Mesenchymal stem cell (in vitro differentiated cells and primary cell): Measurements from ENCODE around the gene AOC1.

Source experiments
- DNase-seq: peaks from one replicate; pipeline ENCODE4 v3.0.0-alpha.2; 2013
- H2AFZ ChIP-seq: one replicate; pipeline ENCODE4 v1.6.1; 2013; ENCODE audit warnings: low read depth, mild to moderate bottlenecking, control low read depth, inconsistent platforms, low read length, moderate library complexity
- H2AK5ac ChIP-seq: 2 replicates; pipeline ENCODE4 v1.6.1; 2013; ENCODE audit warnings: low read length, moderate library complexity, mild to moderate bottlenecking, inconsistent platforms; ENCODE audit not compliant: severe bottlenecking
- H2BK120ac ChIP-seq: one replicate; pipeline ENCODE4 v1.6.1; 2013; ENCODE audit warnings: low read depth, mild to moderate bottlenecking, inconsistent platforms, low read length, moderate library complexity
- H2BK12ac ChIP-seq, 2 experiments: one replicate each; pipeline ENCODE4 v1.6.1; 2013; ENCODE audit warnings: inconsistent platforms in 2 of 2, low read length in 2 of 2, mild to moderate bottlenecking in 2 of 2, moderate library complexity in 2 of 2, control low read depth in 1 of 2
- H2BK15ac ChIP-seq: one replicate; pipeline ENCODE4 v1.6.1; 2013; ENCODE audit warnings: mild to moderate bottlenecking, low read depth, inconsistent platforms; ENCODE audit not compliant: poor library complexity, severe bottlenecking
- H2BK5ac ChIP-seq: 2 replicates; pipeline ENCODE4 v1.6.1; 2013; ENCODE audit warnings: low read depth, mild to moderate bottlenecking, low read length, control low read depth, inconsistent platforms; ENCODE audit not compliant: poor library complexity, severe bottlenecking
- H3K14ac ChIP-seq, 2 experiments: one replicate each; pipeline ENCODE4 v1.6.1; 2013; ENCODE audit warnings: inconsistent platforms in 2 of 2, low read length in 2 of 2, control low read depth in 1 of 2, mild to moderate bottlenecking in 1 of 2, moderate library complexity in 1 of 2
- H3K18ac ChIP-seq, 2 experiments: one replicate each; pipeline ENCODE4 v1.6.1; 2013; ENCODE audit warnings: inconsistent platforms in 2 of 2, low read length in 2 of 2, control low read depth in 1 of 2, low read depth in 1 of 2, mild to moderate bottlenecking in 1 of 2
- H3K23ac ChIP-seq, 2 experiments: one replicate each; pipeline ENCODE4 v1.6.1; 2013; ENCODE audit warnings: inconsistent platforms in 2 of 2, low read length in 2 of 2, mild to moderate bottlenecking in 2 of 2, moderate library complexity in 2 of 2, control low read depth in 1 of 2
- H3K27ac ChIP-seq: 2 replicates; pipeline ENCODE4 v1.5.1; 2013; ENCODE audit warnings: mild to moderate bottlenecking, moderate library complexity, low read length, control low read depth, inconsistent platforms; ENCODE audit not compliant: poor library complexity, severe bottlenecking
- H3K27me3 ChIP-seq, 2 experiments: 2 replicates each; pipeline versions ENCODE4 v1.6.1 to v1.7.0; 2013; ENCODE audit warnings: low read length in 2 of 2, mild to moderate bottlenecking in 2 of 2, moderate library complexity in 2 of 2, control low read depth in 1 of 2, inconsistent platforms in 1 of 2; ENCODE audit not compliant: control insufficient read depth in 1 of 2, insufficient read depth in 1 of 2
- H3K36me3 ChIP-seq, 2 experiments: 2 replicates each; pipeline versions ENCODE4 v1.6.1 to v1.7.0; 2013; ENCODE audit warnings: low read length in 2 of 2, control low read depth in 1 of 2, inconsistent platforms in 1 of 2, low read depth in 1 of 2, mild to moderate bottlenecking in 1 of 2; ENCODE audit not compliant: insufficient read depth in 2 of 2, control insufficient read depth in 1 of 2
- H3K4ac ChIP-seq, 2 experiments: one replicate each; pipeline ENCODE4 v1.6.1; 2013; ENCODE audit warnings: inconsistent platforms in 2 of 2, low read length in 2 of 2, mild to moderate bottlenecking in 2 of 2, moderate library complexity in 2 of 2, control low read depth in 1 of 2, low read depth in 1 of 2
- H3K4me1 ChIP-seq: 2 replicates; pipeline ENCODE4 v1.6.1; 2013; ENCODE audit warnings: low read depth, low read length, control low read depth; ENCODE audit not compliant: control insufficient read depth, insufficient read depth
- H3K4me2 ChIP-seq: 2 replicates; pipeline ENCODE4 v1.6.1; 2013; ENCODE audit warnings: low read length, mild to moderate bottlenecking, inconsistent platforms; ENCODE audit not compliant: poor library complexity, severe bottlenecking
- H3K4me3 ChIP-seq, 2 experiments: 2 replicates each; pipeline versions ENCODE4 v1.5.1 to v1.7.0; 2013; ENCODE audit warnings: low read length in 2 of 2, mild to moderate bottlenecking in 2 of 2, control low read depth in 1 of 2, low read depth in 1 of 2; ENCODE audit not compliant: insufficient read depth in 1 of 2
- H3K79me1 ChIP-seq: replicated peaks from 2 replicates; pipeline ENCODE4 v1.6.1; 2013; ENCODE audit warnings: mild to moderate bottlenecking, control low read depth, low read length, inconsistent platforms; ENCODE audit not compliant: poor library complexity, severe bottlenecking
- H3K9ac ChIP-seq: 2 replicates; pipeline ENCODE4 v1.7.0; 2013; ENCODE audit warnings: mild to moderate bottlenecking, low read length, moderate library complexity
- H3K9me3 ChIP-seq: 2 replicates; pipeline ENCODE4 v1.7.0; 2013; ENCODE audit warnings: mild to moderate bottlenecking, low read length; ENCODE audit not compliant: control insufficient read depth
- H4K8ac ChIP-seq: one replicate; pipeline ENCODE4 v1.6.1; 2013; ENCODE audit warnings: inconsistent platforms, mild to moderate bottlenecking, low read length, moderate library complexity
- H4K91ac ChIP-seq: one replicate; pipeline ENCODE4 v1.6.1; 2013; ENCODE audit warnings: mild to moderate bottlenecking, low read length, inconsistent platforms
- WGBS: methylation state at CpG from one replicate; pipeline ENCODE4 v1.1.7; 2013; ENCODE audit warnings: mixed read lengths; 5-methylcytosine and 5-hydroxymethylcytosine counted together

The AOC1 gene

GRCh38 chr7:150851492-150852370 lies 586 bp upstream of the AOC1 start:
- no peak overlapping the region for H3K4ac ChIP-seq
- no peaks in the 10 kb centered on the region for H3K79me1 ChIP-seq
- no peaks in the 10 kb centered on the region for H3K36me3 ChIP-seq
- no peak overlapping the region for H3K18ac ChIP-seq
- no peaks in the 10 kb centered on the region for H3K9me3 ChIP-seq
- H3K27me3 ChIP-seq, result peaks cover 0 to 24% of the 10 kb centered on the region in 2 experiments
- H3K9ac ChIP-seq, result no peak overlapping the region
- H2BK5ac ChIP-seq, result no peak overlapping the region
- H3K27ac ChIP-seq, result no peak overlapping the region
- no peak overlapping the region for H3K23ac ChIP-seq
- no peak for DNase-seq
- H2AK5ac ChIP-seq, result no peak overlapping the region
- no peak overlapping the region for H2BK120ac ChIP-seq
- 80% methylated on average over 19 of the region's 19 CpGs for WGBS
- no peak overlapping the region for H2BK12ac ChIP-seq
- H3K14ac ChIP-seq, result no peak overlapping the region
- H2BK15ac ChIP-seq, result no peak overlapping the region
- H4K91ac ChIP-seq, result no peak overlapping the region
- H3K4me3 ChIP-seq, result no peak overlapping the region
- H3K4me1 ChIP-seq, result peaks cover 1% of the 10 kb centered on the region
- H2AFZ ChIP-seq, result no peak overlapping the region
- no peak overlapping the region for H3K4me2 ChIP-seq
- no peak overlapping the region for H4K8ac ChIP-seq

GRCh38 chr7:150854066-150855000 lies 2.0 kb downstream of the AOC1 start:
- DNase-seq, result no peak
- Histone ChIP-seq H3K79me1 (no peaks in the 10 kb centered on the region), H3K4me2 (no peak overlapping the region), H3K4me3 (no peak overlapping the region), H2BK15ac (no peak overlapping the region), H3K9ac (no peak overlapping the region), H3K18ac (no peak overlapping the region), H4K91ac (no peak overlapping the region), H3K36me3 (no peaks in the 10 kb centered on the region), H3K9me3 (no peaks in the 10 kb centered on the region), H2AFZ (no peak overlapping the region), H4K8ac (no peak overlapping the region), H3K27ac (no peak overlapping the region), H3K27me3 (peaks cover 0 to 24% of the 10 kb centered on the region in 2 experiments), H3K4me1 (peaks cover 1% of the 10 kb centered on the region), H2BK5ac (no peak overlapping the region), H3K4ac (no peak overlapping the region), H2BK120ac (no peak overlapping the region), H2AK5ac (no peak overlapping the region), H3K14ac (no peak overlapping the region), H3K23ac (no peak overlapping the region), H2BK12ac (no peak overlapping the region)
- WGBS, result 79% methylated on average over 17 of the region's 19 CpGs

- H3K79me1 ChIP-seq, result no peaks in the 10 kb centered on the region
- no peak overlapping the region for H2AK5ac ChIP-seq
- no peaks in the 10 kb centered on the region for H3K36me3 ChIP-seq
- no peak overlapping the region for H4K8ac ChIP-seq
- H3K27me3 ChIP-seq, result peaks cover 0 to 24% of the 10 kb centered on the region in 2 experiments
- H3K4me2 ChIP-seq, result no peak overlapping the region
- 75% methylated on average over 6 of the region's 6 CpGs for WGBS
- no peaks in the 10 kb centered on the region for H3K9me3 ChIP-seq
- no peak for DNase-seq
- no peak overlapping the region for H2BK15ac ChIP-seq
- H3K23ac ChIP-seq, result no peak overlapping the region
- H3K9ac ChIP-seq, result no peak overlapping the region
- no peak overlapping the region for H3K27ac ChIP-seq
- no peak overlapping the region for H2AFZ ChIP-seq
- no peak overlapping the region for H3K18ac ChIP-seq
- no peak overlapping the region for H2BK5ac ChIP-seq
- H2BK120ac ChIP-seq, result no peak overlapping the region
- H2BK12ac ChIP-seq, result no peak overlapping the region
- no peak overlapping the region for H3K4me3 ChIP-seq
- H3K4me1 ChIP-seq, result peaks cover 1% of the 10 kb centered on the region
- H3K14ac ChIP-seq, result no peak overlapping the region
- no peak overlapping the region for H4K91ac ChIP-seq
- H3K4ac ChIP-seq, result no peak overlapping the region
These were observed 2.7 kb downstream of the AOC1 start for GRCh38 chr7:150855046-150855445.
